Muscle of leg (tissue), 11 donors: ENCODE measurements around the gene MTMR3. TPM values are rescaled to one million over a fixed set of nuclear protein-coding genes. Genes with fewer than 3 reads are reported as not detected.

Source experiments
- DNase-seq: peaks from one replicate; pipeline ENCODE4 v3.0.0; 2013
- H3K27ac ChIP-seq: one replicate; pipeline ENCODE4 v1.5.1; 2013; ENCODE audit warnings: mild to moderate bottlenecking, low read length, control low read depth
- H3K27me3 ChIP-seq: one replicate; pipeline ENCODE4 v1.6.1; 2013; ENCODE audit warnings: low read length; ENCODE audit not compliant: control insufficient read depth, insufficient read depth
- H3K36me3 ChIP-seq: one replicate; pipeline ENCODE4 v1.6.1; 2013; ENCODE audit warnings: low read length; ENCODE audit not compliant: control insufficient read depth, insufficient read depth
- H3K4me1 ChIP-seq: one replicate; pipeline ENCODE4 v1.6.1; 2013; ENCODE audit warnings: low read length; ENCODE audit not compliant: control insufficient read depth, insufficient read depth
- H3K4me3 ChIP-seq: one replicate; pipeline ENCODE4 v1.5.1; 2013; ENCODE audit warnings: low read length, control low read depth
- H3K9me3 ChIP-seq: replicated peaks from 2 replicates; pipeline ENCODE4 v1.6.1; 2013; ENCODE audit warnings: low read depth, low read length; ENCODE audit not compliant: control insufficient read depth
- WGBS: methylation state at CpG from one replicate; pipeline ENCODE4 v1.1.5; 2013; ENCODE audit warnings: missing lambda C conversion rate; ENCODE audit not compliant: insufficient coverage; 5-methylcytosine and 5-hydroxymethylcytosine counted together
- polyA plus RNA-seq, 8 donors: library from polyadenylated mRNA; unstranded; fragments of 120-200 nt; gene quantifications; one replicate each; pipeline versions ENCODE4 v1.2.1 to v1.2.3, GENCODE V29; 2013; ENCODE audit warnings: inconsistent platforms in 1 of 8, low replicate concordance in 1 of 8; ENCODE audit not compliant: insufficient read length in 8 of 8, insufficient read depth in 1 of 8
- total RNA-seq: library from RNA; stranded (reverse); fragments of 120-200 nt; gene quantifications from one replicate; pipeline ENCODE4 v1.2.4, GENCODE V29; 2013

MTMR3 gene
- total and polyA plus RNA-seq, 9 donors, result 23.6 to 29.1 (median 25.7) TPM

GRCh38 chr22:30029512-30029911 lies 146.5 kb downstream of the MTMR3 start:
- no peak for DNase-seq
- peaks cover 48% of the 10 kb centered on the region for H3K36me3 ChIP-seq
- peaks cover 6% of the 10 kb centered on the region for H3K4me1 ChIP-seq
- H3K27me3 ChIP-seq, result no peaks in the 10 kb centered on the region
- no peaks in the 10 kb centered on the region for H3K9me3 ChIP-seq
- H3K27ac ChIP-seq, result no peak overlapping the region
- no peak overlapping the region for H3K4me3 ChIP-seq

GRCh38 chr22:30030329-30030728 lies 147.4 kb downstream of the MTMR3 start:
- H3K4me3 ChIP-seq, result no peak overlapping the region
- peaks cover 40% of the 10 kb centered on the region for H3K36me3 ChIP-seq
- H3K4me1 ChIP-seq, result peaks cover 6% of the 10 kb centered on the region
- no peaks in the 10 kb centered on the region for H3K27me3 ChIP-seq
- no peak for DNase-seq
- H3K9me3 ChIP-seq, result no peaks in the 10 kb centered on the region
- H3K27ac ChIP-seq, result no peak overlapping the region
- WGBS, result 67% methylated on average over 1 of the region's 5 CpGs

DNA sequence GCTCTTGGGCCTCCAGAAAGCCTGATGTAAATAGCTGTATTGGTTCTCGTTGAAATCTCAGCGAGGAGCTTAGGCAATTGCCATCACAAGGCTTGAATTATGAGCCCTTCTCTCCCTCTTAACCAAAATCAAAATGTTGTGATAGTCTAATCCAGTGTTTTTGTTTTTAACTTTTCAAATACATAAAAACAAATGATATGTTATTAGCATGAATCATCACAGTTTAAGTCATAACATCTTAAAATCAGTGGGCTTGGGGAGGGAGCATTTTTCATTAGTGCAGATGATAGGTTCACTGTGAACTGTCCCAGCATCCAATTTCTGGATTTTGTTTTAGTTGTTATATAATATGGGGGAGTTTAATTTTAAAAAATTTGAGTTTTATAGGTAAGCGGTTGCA lies 148.4 kb downstream of the MTMR3 start:
- Histone ChIP-seq H3K9me3 (no peaks in the 10 kb centered on the region), H3K4me3 (no peak overlapping the region), H3K27ac (no peak overlapping the region), H3K4me1 (peaks cover 6% of the 10 kb centered on the region), H3K27me3 (no peaks in the 10 kb centered on the region), H3K36me3 (peaks cover 30% of the 10 kb centered on the region)
- DNase-seq, result no peak
- WGBS, result no CpG with 5 or more reads among the region's 3 CpGs

GRCh38 chr22:30031764-30032455 lies 148.9 kb downstream of the MTMR3 start:
- H3K27me3 ChIP-seq, result no peaks in the 10 kb centered on the region
- H3K4me1 ChIP-seq, result peaks cover 6% of the 10 kb centered on the region
- no peak overlapping the region for H3K27ac ChIP-seq
- H3K36me3 ChIP-seq, result peaks cover 24% of the 10 kb centered on the region
- no peak for DNase-seq
- no CpG with 5 or more reads among the region's 2 CpGs for WGBS
- H3K4me3 ChIP-seq, result no peak overlapping the region
- no peaks in the 10 kb centered on the region for H3K9me3 ChIP-seq

- no peaks in the 10 kb centered on the region for H3K9me3 ChIP-seq
- H3K4me3 ChIP-seq, result no peak overlapping the region
- no peak overlapping the region for H3K27ac ChIP-seq
- H3K4me1 ChIP-seq, result peaks cover 6% of the 10 kb centered on the region
- H3K36me3 ChIP-seq, result peaks cover 13% of the 10 kb centered on the region
- DNase-seq, result no peak
- H3K27me3 ChIP-seq, result no peaks in the 10 kb centered on the region
- WGBS, result 93% methylated on average over 2 of the region's 4 CpGs
Measured at GRCh38 chr22:30033137-30033536, 150.2 kb downstream of the MTMR3 start.

- WGBS, result 92% methylated on average over 2 of the region's 5 CpGs
- H3K9me3 ChIP-seq, result no peaks in the 10 kb centered on the region
- H3K36me3 ChIP-seq, result peaks cover 6% of the 10 kb centered on the region
- no peak for DNase-seq
- H3K27ac ChIP-seq, result no peak overlapping the region
- H3K4me1 ChIP-seq, result peaks cover 6% of the 10 kb centered on the region
- H3K4me3 ChIP-seq, result no peak overlapping the region
- no peaks in the 10 kb centered on the region for H3K27me3 ChIP-seq
Measured at GRCh38 chr22:30033901-30034300, 150.9 kb downstream of the MTMR3 start.

DNA sequence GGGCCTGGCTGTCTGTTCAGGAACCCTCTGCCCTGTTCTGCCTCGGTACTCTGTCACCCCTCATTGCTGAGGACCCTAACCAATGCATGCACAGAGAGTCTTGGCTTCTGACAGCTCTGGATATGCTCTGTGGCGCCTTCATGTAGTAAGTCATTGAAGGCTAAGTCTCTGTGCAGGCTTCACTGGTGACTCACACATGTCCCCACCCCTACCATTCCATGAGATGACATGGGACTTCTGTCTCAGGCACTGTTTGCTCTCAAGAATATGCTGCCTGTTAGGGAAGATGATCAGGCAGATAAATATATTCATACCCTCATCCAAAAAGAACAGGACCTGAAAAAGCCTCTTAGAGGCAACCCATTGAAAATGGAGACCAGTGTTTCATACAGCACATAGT lies 153.7 kb downstream of the MTMR3 start:
- H3K27me3 ChIP-seq, result no peaks in the 10 kb centered on the region
- H3K9me3 ChIP-seq, result no peaks in the 10 kb centered on the region
- 100% methylated on average over 1 of the region's 2 CpGs for WGBS

GRCh38 chr22:30038219-30038618 lies 155.2 kb downstream of the MTMR3 start:
- H3K4me3 ChIP-seq, result no peak overlapping the region
- no peak overlapping the region for H3K27ac ChIP-seq
- 44% methylated on average over 3 of the region's 3 CpGs for WGBS
- H3K27me3 ChIP-seq, result peaks cover 3% of the 10 kb centered on the region
- peaks cover 3% of the 10 kb centered on the region for H3K4me1 ChIP-seq
- no peaks in the 10 kb centered on the region for H3K9me3 ChIP-seq
- DNase-seq, result peak; percentile 53
- no peaks in the 10 kb centered on the region for H3K36me3 ChIP-seq

More for the DNA sequence above, 153.7 kb downstream of the MTMR3 start:
- peaks cover 5% of the 10 kb centered on the region for H3K36me3 ChIP-seq
- no peak overlapping the region for H3K4me3 ChIP-seq
- DNase-seq, result no peak
- peaks cover 6% of the 10 kb centered on the region for H3K4me1 ChIP-seq
- no peak overlapping the region for H3K27ac ChIP-seq

GRCh38 chr22:30040499-30041260 lies 157.7 kb downstream of the MTMR3 start:
- Histone ChIP-seq H3K27ac (no peak overlapping the region), H3K36me3 (no peaks in the 10 kb centered on the region), H3K4me1 (peaks cover 6% of the 10 kb centered on the region), H3K27me3 (peaks cover 3% of the 10 kb centered on the region), H3K4me3 (no peak overlapping the region), H3K9me3 (no peaks in the 10 kb centered on the region)
- WGBS, result 78% methylated on average over 7 of the region's 11 CpGs
- DNase-seq, result no peak

DNA sequence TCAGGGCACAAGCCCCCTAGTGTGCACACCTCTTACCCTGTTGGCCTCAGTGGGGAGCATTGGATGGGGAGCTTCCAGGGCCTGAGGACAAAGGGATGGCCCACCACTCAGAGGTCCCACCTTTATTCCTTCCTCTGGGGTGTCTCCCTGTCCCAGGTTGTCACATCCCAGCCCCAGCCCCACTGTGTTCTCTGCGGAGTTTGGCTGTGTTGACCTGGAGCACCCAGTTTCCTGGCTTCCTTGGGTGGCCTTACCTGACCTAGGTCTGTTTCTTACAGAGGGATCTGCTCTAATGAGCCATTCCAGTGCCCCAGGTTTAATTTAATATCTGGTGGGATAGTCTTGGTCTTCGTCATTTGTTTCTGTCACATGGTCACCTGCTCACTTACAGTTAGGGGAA lies 158.5 kb downstream of the MTMR3 start:
- 85% methylated on average over 2 of the region's 2 CpGs for WGBS
- Histone ChIP-seq H3K36me3 (no peaks in the 10 kb centered on the region), H3K4me1 (peaks cover 6% of the 10 kb centered on the region), H3K4me3 (no peak overlapping the region), H3K27ac (no peak overlapping the region), H3K9me3 (no peaks in the 10 kb centered on the region), H3K27me3 (peaks cover 3% of the 10 kb centered on the region)
- DNase-seq, result no peak
